DOHH2 (cell line): ENCODE data around the gene EGF.

ENCODE experiments used
- H3F3A ChIP-seq: fragments of 200-600 bp; sonication (generic), shearing (Covaris generic); 2 replicates; pipeline ENCODE4 v1.6.0; 2016; ENCODE audit warnings: antibody characterized with exemption, mild to moderate bottlenecking; ENCODE audit not compliant: control insufficient read depth, insufficient read depth
- H3K27ac ChIP-seq: fragments of 200-600 bp; sonication (generic); 2 replicates; pipeline ENCODE4 v1.5.1; 2014; ENCODE audit warnings: low read depth, mild to moderate bottlenecking, low read length, moderate library complexity
- H3K27me3 ChIP-seq: fragments of 200-600 bp; sonication (generic); 2 replicates; pipeline ENCODE4 v1.6.1; 2014; ENCODE audit warnings: mild to moderate bottlenecking, low read length, mixed read lengths; ENCODE audit not compliant: control insufficient read depth
- H3K36me3 ChIP-seq: fragments of 200-600 bp; sonication (generic); 2 replicates; pipeline ENCODE4 v1.6.1; 2014; ENCODE audit warnings: mild to moderate bottlenecking, low read length, moderate library complexity, mixed read lengths; ENCODE audit not compliant: control insufficient read depth
- H3K4me1 ChIP-seq: fragments of 200-600 bp; sonication (generic); 2 replicates; pipeline ENCODE4 v1.6.1; 2014; ENCODE audit warnings: mild to moderate bottlenecking, low read length, mixed read lengths; ENCODE audit not compliant: control insufficient read depth
- H3K4me2 ChIP-seq: fragments of 200-600 bp; sonication (generic); 2 replicates; pipeline ENCODE4 v1.6.0; 2014; ENCODE audit warnings: mild to moderate bottlenecking, low read length, moderate library complexity
- H3K4me3 ChIP-seq: fragments of 200-600 bp; sonication (generic); 2 replicates; pipeline ENCODE4 v1.5.1; 2014; ENCODE audit warnings: mild to moderate bottlenecking, low read length, mixed read lengths
- H3K79me2 ChIP-seq: fragments of 200-600 bp; sonication (generic); 2 replicates; pipeline ENCODE4 v1.6.1; 2014; ENCODE audit warnings: mild to moderate bottlenecking, low read length, mixed read lengths; ENCODE audit not compliant: control insufficient read depth
- H3K9me2 ChIP-seq: fragments of 200-600 bp; sonication (generic); replicated peaks from 2 replicates; pipeline ENCODE4 v1.6.1; 2014; ENCODE audit warnings: mild to moderate bottlenecking, low read length, mixed read lengths; ENCODE audit not compliant: control insufficient read depth
- H3K9me3 ChIP-seq: fragments of 200-600 bp; sonication (generic); 2 replicates; pipeline ENCODE4 v1.6.1; 2014; ENCODE audit warnings: antibody characterized with exemption, low read length, mixed read lengths; ENCODE audit not compliant: control insufficient read depth, insufficient read depth
- H4K20me1 ChIP-seq: fragments of 200-600 bp; sonication (generic); 2 replicates; pipeline ENCODE4 v1.6.0; 2014; ENCODE audit warnings: low read depth, mild to moderate bottlenecking, antibody characterized with exemption, low read length, moderate library complexity; ENCODE audit not compliant: control insufficient read depth, insufficient read depth
- EZH2phosphoT487 ChIP-seq: fragments of 200-600 bp; sonication (generic); IDR thresholded peaks from 2 replicates; pipeline ENCODE4 v1.6.1; 2017; ENCODE audit warnings: borderline replicate concordance, mild to moderate bottlenecking, antibody characterized with exemption, low read length, moderate library complexity, mixed read lengths
- TF ChIP-seq, protein P1 (sequence below): fragments of 200-600 bp; sonication (generic); IDR thresholded peaks from one replicate; pipeline ENCODE4 v1.5.1; 2014; ENCODE audit warnings: antibody characterized with exemption, mild to moderate bottlenecking, low read depth, low read length; ENCODE audit not compliant: poor library complexity, severe bottlenecking

The EGF gene

DNA sequence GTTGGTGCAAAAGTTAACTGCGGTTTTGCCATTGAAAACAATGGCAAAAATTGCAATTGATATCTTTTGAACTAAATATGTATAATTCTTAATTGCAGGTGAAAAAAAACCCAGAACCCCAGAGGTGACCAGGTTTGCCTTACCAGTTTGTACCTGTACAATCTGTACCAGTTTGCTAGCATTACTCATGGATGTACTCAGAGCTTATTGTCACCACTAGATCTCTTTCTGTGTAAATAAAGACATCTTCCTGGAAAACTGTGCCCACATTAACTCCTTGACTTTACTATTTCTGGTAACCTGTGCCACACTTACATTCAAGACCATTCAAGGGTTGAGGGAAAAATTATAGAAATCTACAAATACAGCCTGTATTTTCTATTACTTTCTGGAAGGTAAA lies 146.0 kb downstream of the EGF start:
- Histone ChIP-seq H3K36me3 (no peaks in the 10 kb centered on the region), H3F3A (0 out of 2 replicates have a peak, but pooled peaks cover 4% of the 10 kb centered on the region), H3K4me1 (peaks cover 13% of the 10 kb centered on the region), H3K9me3 (no peaks in the 10 kb centered on the region), H4K20me1 (peaks cover 6% of the 10 kb centered on the region; the same call in 1 of the 2 replicates), H3K9me2 (no peaks in the 10 kb centered on the region), H3K79me2 (no peaks in the 10 kb centered on the region), H3K4me3 (no peak overlapping the region), H3K27ac (no peak overlapping the region), H3K27me3 (no peaks in the 10 kb centered on the region), H3K4me2 (no peak overlapping the region)
- TF ChIP-seq, protein P1, sequence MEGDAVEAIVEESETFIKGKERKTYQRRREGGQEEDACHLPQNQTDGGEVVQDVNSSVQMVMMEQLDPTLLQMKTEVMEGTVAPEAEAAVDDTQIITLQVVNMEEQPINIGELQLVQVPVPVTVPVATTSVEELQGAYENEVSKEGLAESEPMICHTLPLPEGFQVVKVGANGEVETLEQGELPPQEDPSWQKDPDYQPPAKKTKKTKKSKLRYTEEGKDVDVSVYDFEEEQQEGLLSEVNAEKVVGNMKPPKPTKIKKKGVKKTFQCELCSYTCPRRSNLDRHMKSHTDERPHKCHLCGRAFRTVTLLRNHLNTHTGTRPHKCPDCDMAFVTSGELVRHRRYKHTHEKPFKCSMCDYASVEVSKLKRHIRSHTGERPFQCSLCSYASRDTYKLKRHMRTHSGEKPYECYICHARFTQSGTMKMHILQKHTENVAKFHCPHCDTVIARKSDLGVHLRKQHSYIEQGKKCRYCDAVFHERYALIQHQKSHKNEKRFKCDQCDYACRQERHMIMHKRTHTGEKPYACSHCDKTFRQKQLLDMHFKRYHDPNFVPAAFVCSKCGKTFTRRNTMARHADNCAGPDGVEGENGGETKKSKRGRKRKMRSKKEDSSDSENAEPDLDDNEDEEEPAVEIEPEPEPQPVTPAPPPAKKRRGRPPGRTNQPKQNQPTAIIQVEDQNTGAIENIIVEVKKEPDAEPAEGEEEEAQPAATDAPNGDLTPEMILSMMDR = no peak
- no peak for TF ChIP-seq EZH2phosphoT487

DNA sequence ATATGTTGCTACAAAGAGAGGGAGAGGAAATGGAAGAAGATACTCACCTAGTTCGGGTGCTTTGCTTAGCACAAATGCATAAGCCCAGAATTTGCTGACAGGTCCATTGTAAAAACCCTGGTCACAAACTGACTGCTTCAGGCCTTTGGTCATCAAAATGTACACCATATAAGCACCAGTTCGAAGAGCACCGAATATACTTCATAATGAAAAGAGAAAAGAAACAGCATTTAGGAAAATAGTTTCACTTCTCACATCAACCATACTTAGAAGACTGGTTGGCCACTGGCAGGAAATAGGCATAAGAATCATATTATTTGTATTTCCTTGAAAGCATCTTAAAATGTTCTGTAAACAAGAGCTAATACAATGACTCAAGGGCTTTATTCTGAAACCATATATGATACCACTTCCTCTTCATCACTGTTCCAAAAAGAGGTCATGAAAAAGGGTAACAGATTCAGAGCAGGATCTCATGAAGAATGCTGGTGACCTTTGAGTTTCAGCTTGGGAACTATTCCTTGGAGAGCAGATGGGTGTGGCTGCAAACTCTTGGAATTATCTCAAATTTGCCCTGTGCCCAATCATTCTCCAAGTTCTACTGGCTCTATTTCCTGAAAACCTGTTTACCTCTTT lies 147.0 kb downstream of the EGF start:
- Histone ChIP-seq H3K4me3 (no peak overlapping the region), H3K4me2 (no peak overlapping the region), H3K79me2 (no peaks in the 10 kb centered on the region), H3K9me3 (no peaks in the 10 kb centered on the region), H4K20me1 (peaks cover 6% of the 10 kb centered on the region; the same call in 1 of the 2 replicates), H3K27me3 (no peaks in the 10 kb centered on the region), H3F3A (0 out of 2 replicates have a peak, but pooled peaks cover 4% of the 10 kb centered on the region), H3K27ac (no peak overlapping the region), H3K4me1 (peaks cover 13% of the 10 kb centered on the region), H3K9me2 (no peaks in the 10 kb centered on the region), H3K36me3 (no peaks in the 10 kb centered on the region)
- TF ChIP-seq, protein P1 = no peak
- no peak for TF ChIP-seq EZH2phosphoT487

DNA sequence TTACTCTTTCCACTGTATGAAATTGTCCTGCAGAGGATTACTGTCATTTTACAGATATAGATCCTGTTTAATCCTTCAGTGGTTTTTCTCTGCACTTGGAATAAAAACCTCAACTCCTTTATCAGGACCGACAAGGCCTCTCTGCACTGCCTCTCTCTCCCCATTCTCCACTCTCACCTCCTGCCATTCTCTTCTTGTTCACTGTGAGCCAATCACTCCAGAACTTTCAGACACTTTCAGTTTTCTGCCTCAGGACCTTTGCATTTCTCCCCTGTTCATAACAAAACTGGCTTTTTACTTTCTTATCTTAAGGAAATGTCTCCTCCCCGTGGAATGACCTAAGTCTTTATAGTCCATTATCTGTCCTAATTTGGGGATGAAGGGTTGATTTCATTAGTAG lies 148.4 kb downstream of the EGF start:
- Histone ChIP-seq H3K9me2 (no peaks in the 10 kb centered on the region), H3K36me3 (no peaks in the 10 kb centered on the region)

More for the DNA sequence above, 148.4 kb downstream of the EGF start:
- Histone ChIP-seq H3K79me2 (no peaks in the 10 kb centered on the region), H3K27ac (no peak overlapping the region), H3F3A (0 out of 2 replicates have a peak, but pooled peaks cover 4% of the 10 kb centered on the region), H3K4me3 (no peak overlapping the region), H3K27me3 (no peaks in the 10 kb centered on the region), H3K9me3 (no peaks in the 10 kb centered on the region), H4K20me1 (peaks cover 6% of the 10 kb centered on the region; the same call in 1 of the 2 replicates), H3K4me2 (no peak overlapping the region), H3K4me1 (peaks cover 13% of the 10 kb centered on the region)
- TF ChIP-seq EZH2phosphoT487 = no peak
- TF ChIP-seq, protein P1 = no peak
